ENCODE data around the gene F7. TPM values are rescaled to one million over a fixed set of nuclear protein-coding genes. Genes with fewer than 3 reads are reported as not detected.

F7 gene
- total and polyA plus RNA-seq, 2 donors (not counting 3 experiments of a cell fraction or from before 2014, with no cell fraction given), result not detected

GRCh38 chr13:113121928-113122471 is 16.4 kb downstream of the F7 start:
- intact Hi-C loops (cut with micrococcal nuclease), result no loop called here
- dilution Hi-C loops (cut with MboI; ENCODE audit: extremely low pct_ligation_motif_present, low sequenced_read_pairs), result no loop called here
- Histone ChIP-seq H3K27me3 (ENCODE audit: control insufficient read depth in 2 of 2, insufficient read depth in 2 of 2, low read length in 2 of 2) (no peaks in the 10 kb centered on the region), H3K9me3 (replicated peaks; ENCODE audit: control insufficient read depth, insufficient read depth, low read length) (no peaks in the 10 kb centered on the region), H3K36me3 (ENCODE audit: control insufficient read depth in 2 of 2, extremely low read depth in 1 of 2, insufficient read depth in 2 of 2, low read length in 2 of 2) (no peaks in the 10 kb centered on the region), H2AFZ (ENCODE audit: low read depth, low read length) (no peak overlapping the region), H3K9me1 (replicated peaks; ENCODE audit: control insufficient read depth, extremely low read depth, insufficient read depth, low read length) (no peaks in the 10 kb centered on the region), H3K9ac (replicated peaks; ENCODE audit: extremely low read depth, insufficient read depth, low read length) (no peak overlapping the region), H3K4me1 (ENCODE audit: control insufficient read depth, extremely low read depth, insufficient read depth, low read length) (no peaks in the 10 kb centered on the region), H3K27ac (ENCODE audit: insufficient read depth, low read depth, low read length) (no peak overlapping the region), H3K79me2 (ENCODE audit: control insufficient read depth, insufficient read depth, low read length) (no peaks in the 10 kb centered on the region), H4K20me1 (replicated peaks; ENCODE audit: control insufficient read depth, extremely low read depth, insufficient read depth, low read length) (no peaks in the 10 kb centered on the region), H3K4me2 (ENCODE audit: insufficient read depth, low read length) (no peak overlapping the region), H3K4me3 (replicated peaks in 1 of 3; ENCODE audit: insufficient read depth in 1 of 3, low read depth in 1 of 3, low read length in 3 of 3) (no peak overlapping the region)
- ChIA-PET POLR2A (no interaction called here), CTCF (no interaction called here)
- no TSS peak for BruUV-seq (replicated peaks)
- TF ChIP-seq POLR2A (IDR thresholded peaks at IDR 0.05; ENCODE audit: low read depth, low read length) (no peak), MYC (IDR thresholded peaks at IDR 0.05; ENCODE audit: low read depth, low read length) (no peak), GATA2 (IDR thresholded peaks at IDR 0.05; ENCODE audit: insufficient read depth, insufficient read length, low read depth, low read length) (no peak)
- no peak for FAIRE-seq
- no peak for DNase-seq (ENCODE audit: low read depth, low spot score)

- no peaks in the 10 kb centered on the region for H3K27me3 ChIP-seq (ENCODE audit: control insufficient read depth in 2 of 2, insufficient read depth in 2 of 2, low read length in 2 of 2)
- H3K9me3 ChIP-seq (replicated peaks; ENCODE audit: control insufficient read depth, insufficient read depth, low read length), result no peaks in the 10 kb centered on the region
- POLR2A ChIA-PET, result no interaction called here
- FAIRE-seq (no peak), DNase-seq (ENCODE audit: low read depth, low spot score) (no peak)
- dilution Hi-C loops (cut with MboI; ENCODE audit: extremely low pct_ligation_motif_present, low sequenced_read_pairs), result no loop called here
- intact Hi-C loops (cut with micrococcal nuclease), result no loop called here
- CTCF ChIA-PET, result no interaction called here
- TF ChIP-seq POLR2AphosphoS5 (IDR thresholded peaks at IDR 0.05; ENCODE audit: insufficient read depth, low read depth, low read length), result no peak
- H3K27ac ChIP-seq (ENCODE audit: insufficient read depth, low read depth, low read length), result no peak within 1 kb of the TSS
- no peaks in the 10 kb centered on the region for H3K9me1 ChIP-seq (replicated peaks; ENCODE audit: control insufficient read depth, extremely low read depth, insufficient read depth, low read length)
- no peaks in the 10 kb centered on the region for H3K79me2 ChIP-seq (ENCODE audit: control insufficient read depth, insufficient read depth, low read length)
- H3K4me3 ChIP-seq (replicated peaks in 1 of 3; ENCODE audit: insufficient read depth in 1 of 3, low read depth in 1 of 3, low read length in 3 of 3), result no peak within 1 kb of the TSS
- H3K36me3 ChIP-seq (ENCODE audit: control insufficient read depth in 2 of 2, extremely low read depth in 1 of 2, insufficient read depth in 2 of 2, low read length in 2 of 2), result no peaks in the 10 kb centered on the region
- BruUV-seq (replicated peaks), result no TSS peak
- H3K4me2 ChIP-seq (ENCODE audit: insufficient read depth, low read length), result no peak within 1 kb of the TSS
- H3K4me1 ChIP-seq (ENCODE audit: control insufficient read depth, extremely low read depth, insufficient read depth, low read length), result no peaks in the 10 kb centered on the region
- H2AFZ ChIP-seq (ENCODE audit: low read depth, low read length), result no peak within 1 kb of the TSS
- H3K9ac ChIP-seq (replicated peaks; ENCODE audit: extremely low read depth, insufficient read depth, low read length), result no peak within 1 kb of the TSS
- H4K20me1 ChIP-seq (replicated peaks; ENCODE audit: control insufficient read depth, extremely low read depth, insufficient read depth, low read length), result no peaks in the 10 kb centered on the region
These were observed 17.1 kb downstream of the F7 start, which contains the start of gene F10 for GRCh38 chr13:113122550-113123225. TSS of gene F10 (plus strand) at chr13:113122799. CDS start at chr13:113122856, 57 bp downstream.
